ENCODE measurements around the gene PICALM. TPM values are rescaled to one million over a fixed set of nuclear protein-coding genes. Genes with fewer than 3 reads are reported as not detected.
A peak's percentile ranks its signal among the peaks of the same experiment; 100 is the strongest.

Gene PICALM
- total and polyA plus RNA-seq, 9 of the 15 experiments (the other 6 are each of a cell fraction or from before 2014, with no cell fraction given), result 41.3 to 990 (median 309) TPM

GRCh38 chr11:86068951-86069407 lies at the start of gene PICALM (continued):
- TF ChIP-seq HNRNPL (IDR thresholded peaks at IDR 0.05; ENCODE audit: low read depth, low read length) (peak; percentile 25; the same call in 1 of the 2 replicates), ZBTB33 (CRISPR knock-in tag; IDR thresholded peaks at IDR 0.05) (no peak), ARID2 (IDR thresholded peaks at IDR 0.05) (no peak), ZZZ3 (IDR thresholded peaks at IDR 0.05) (no peak), GATAD2A (IDR thresholded peaks at IDR 0.05) (no peak)
- TF ChIP-seq, protein P1, sequence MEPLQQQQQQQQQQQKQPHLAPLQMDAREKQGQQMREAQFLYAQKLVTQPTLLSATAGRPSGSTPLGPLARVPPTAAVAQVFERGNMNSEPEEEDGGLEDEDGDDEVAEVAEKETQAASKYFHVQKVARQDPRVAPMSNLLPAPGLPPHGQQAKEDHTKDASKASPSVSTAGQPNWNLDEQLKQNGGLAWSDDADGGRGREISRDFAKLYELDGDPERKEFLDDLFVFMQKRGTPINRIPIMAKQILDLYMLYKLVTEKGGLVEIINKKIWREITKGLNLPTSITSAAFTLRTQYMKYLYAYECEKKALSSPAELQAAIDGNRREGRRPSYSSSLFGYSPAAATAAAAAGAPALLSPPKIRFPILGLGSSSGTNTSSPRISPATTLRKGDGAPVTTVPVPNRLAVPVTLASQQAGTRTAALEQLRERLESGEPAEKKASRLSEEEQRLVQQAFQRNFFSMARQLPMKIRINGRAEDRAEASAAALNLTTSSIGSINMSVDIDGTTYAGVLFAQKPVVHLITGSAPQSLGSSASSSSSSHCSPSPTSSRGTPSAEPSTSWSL (CRISPR knock-in tag; IDR thresholded peaks at IDR 0.05; ENCODE audit: borderline replicate concordance), result no peak

GRCh38 chr11:86118253-86118652 lies 49.4 kb upstream of the PICALM start:
- Histone ChIP-seq H2AFZ (ENCODE audit: low read depth, low read length) (peak overlapping the region; percentile 37), H3K9me1 (ENCODE audit: control insufficient read depth, insufficient read depth, low read length) (no peaks in the 10 kb centered on the region), H3K79me2 (ENCODE audit: control insufficient read depth, insufficient read depth, low read length) (peaks cover 16% of the 10 kb centered on the region), H3K4me2 (ENCODE audit: insufficient read depth, low read length) (no peak overlapping the region), H3K27ac (ENCODE audit: extremely low read depth, low read depth, low read length) (no peak overlapping the region), H3K9ac (ENCODE audit: insufficient read depth in 1 of 2, low read depth in 2 of 2, low read length in 2 of 2) (no peak overlapping the region), H3K4me3 (no peak overlapping the region), H3K4me1 (replicated peaks in 1 of 2; ENCODE audit: control insufficient read depth in 2 of 2, insufficient read depth in 2 of 2, low read length in 2 of 2) (peaks cover 3 to 37% of the 10 kb centered on the region in 2 experiments), H4K20me1 (replicated peaks; ENCODE audit: control insufficient read depth, insufficient read depth, low read length) (no peaks in the 10 kb centered on the region), H3K36me3 (ENCODE audit: control insufficient read depth, insufficient read depth, low read length) (peaks cover 10% of the 10 kb centered on the region; the same call in 2 of the 3 replicates), H3K27me3 (ENCODE audit: control insufficient read depth in 2 of 2, insufficient read depth in 2 of 2, low read length in 2 of 2) (no peaks in the 10 kb centered on the region), H3K9me3 (replicated peaks; ENCODE audit: control insufficient read depth, insufficient read depth, low read depth, low read length) (no peaks in the 10 kb centered on the region)
- WGBS (ENCODE audit: insufficient coverage, low coverage, missing lambda C conversion rate), result 5% methylated on average over 2 of the region's 2 CpGs
- ChIA-PET CTCF (ENCODE audit: low intra/inter-chr PET ratio) (no interaction called here), POLR2A (interaction anchor here (0.7 to 2.2 kb wide), 8 partner anchors 13 to 157 kb away, joined by 3 to 5 read pairs (median 3); partner anchors contain the start of gene PICALM)
- no peak for FAIRE-seq
- in situ Hi-C loops (cut with MboI), result no loop called here
- intact Hi-C loops (cut with micrococcal nuclease), result no loop called here
- ATAC-seq, result peak; percentile 45; the same call in 2 of the 3 replicates
- no peak for DNase-seq (ENCODE audit: extremely low read depth in 1 of 4, low spot score in 3 of 4)
- no TSS peak for BruUV-seq (replicated peaks)
- TF ChIP-seq MLLT1 (IDR thresholded peaks at IDR 0.05) (no peak), MECOM (CRISPR knock-in tag; IDR thresholded peaks at IDR 0.05) (no peak), ZNF695 (CRISPR knock-in tag; IDR thresholded peaks at IDR 0.05) (no peak), GTF2F1 (IDR thresholded peaks at IDR 0.05; ENCODE audit: low read depth, low read length) (no peak), RHOXF2B (CRISPR knock-in tag; conservative IDR thresholded peaks at IDR 0.05) (no peak), ZBTB12 (CRISPR knock-in tag; IDR thresholded peaks at IDR 0.05) (no peak), ZNF175 (CRISPR knock-in tag; IDR thresholded peaks at IDR 0.05; ENCODE audit: low read depth) (0 out of 2 replicates have a peak, but pooled peaks have one; percentile 53), CCNT2 (IDR thresholded peaks at IDR 0.05; ENCODE audit: borderline replicate concordance, extremely low read depth, insufficient read length, low read depth, low read length) (no peak)
- TF ChIP-seq, protein P2, sequence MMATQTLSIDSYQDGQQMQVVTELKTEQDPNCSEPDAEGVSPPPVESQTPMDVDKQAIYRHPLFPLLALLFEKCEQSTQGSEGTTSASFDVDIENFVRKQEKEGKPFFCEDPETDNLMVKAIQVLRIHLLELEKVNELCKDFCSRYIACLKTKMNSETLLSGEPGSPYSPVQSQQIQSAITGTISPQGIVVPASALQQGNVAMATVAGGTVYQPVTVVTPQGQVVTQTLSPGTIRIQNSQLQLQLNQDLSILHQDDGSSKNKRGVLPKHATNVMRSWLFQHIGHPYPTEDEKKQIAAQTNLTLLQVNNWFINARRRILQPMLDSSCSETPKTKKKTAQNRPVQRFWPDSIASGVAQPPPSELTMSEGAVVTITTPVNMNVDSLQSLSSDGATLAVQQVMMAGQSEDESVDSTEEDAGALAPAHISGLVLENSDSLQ (IDR thresholded peaks at IDR 0.05), result peak; percentile 81

All from K562 (cell line).